Stimulated activated CD8-positive, alpha-beta memory T cell treated with anti-CD3 and anti-CD28 coated beads, Interleukin-4, amount 100 ng/mL, for 1 hour (primary cell): Measurements from ENCODE around the gene TPM2.

Experiments
- DNase-seq, 2 donors: peaks; one replicate each; pipeline ENCODE4 v3.0.0-alpha.2; 2020; ENCODE audit warnings: low read depth in 2 of 2, low spot score in 1 of 2

TPM2 gene

DNA sequence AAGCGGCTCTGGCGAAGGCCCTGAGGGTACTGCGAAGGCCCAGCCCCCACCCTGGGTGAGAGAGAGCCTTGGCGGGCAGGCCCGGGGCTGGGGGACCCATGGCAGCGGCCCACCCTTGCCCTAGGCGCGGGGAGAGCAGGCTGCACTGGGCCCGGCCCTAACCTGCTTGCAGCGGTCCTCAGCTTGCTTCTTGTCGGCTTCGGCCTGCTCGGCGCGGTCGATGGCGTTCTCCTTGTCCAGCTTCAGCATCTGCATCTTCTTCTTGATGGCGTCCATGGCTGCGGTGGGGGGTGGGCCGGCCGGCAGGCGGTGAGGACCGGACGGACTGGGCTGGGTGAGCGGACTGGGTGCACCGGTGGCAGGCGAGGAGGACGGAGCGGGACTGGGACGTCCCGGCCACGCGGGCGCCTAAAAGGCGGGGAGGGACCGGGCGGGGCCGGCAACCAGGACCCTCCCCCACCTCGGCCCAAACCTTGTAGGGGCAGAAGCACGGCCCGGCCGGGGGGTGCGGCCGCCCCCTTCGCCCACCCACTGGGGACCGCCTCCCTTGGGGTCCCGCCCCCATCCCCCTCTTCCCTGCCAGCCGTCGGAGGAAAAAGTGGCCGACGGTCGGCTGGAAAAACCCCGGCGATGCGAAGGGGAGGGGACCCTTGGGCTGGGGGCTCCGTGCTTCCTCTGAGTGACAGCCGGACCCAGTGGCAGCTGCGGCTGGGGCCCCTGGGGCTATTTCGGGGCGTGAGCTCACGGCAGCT, at the start of gene TPM2:
Gene TPM2, minus strand, starts transcription at position 384 of the 752 bp plus-strand sequence. Its CDS starts 108 bp downstream, at position 276.
- no peak for DNase-seq

DNA sequence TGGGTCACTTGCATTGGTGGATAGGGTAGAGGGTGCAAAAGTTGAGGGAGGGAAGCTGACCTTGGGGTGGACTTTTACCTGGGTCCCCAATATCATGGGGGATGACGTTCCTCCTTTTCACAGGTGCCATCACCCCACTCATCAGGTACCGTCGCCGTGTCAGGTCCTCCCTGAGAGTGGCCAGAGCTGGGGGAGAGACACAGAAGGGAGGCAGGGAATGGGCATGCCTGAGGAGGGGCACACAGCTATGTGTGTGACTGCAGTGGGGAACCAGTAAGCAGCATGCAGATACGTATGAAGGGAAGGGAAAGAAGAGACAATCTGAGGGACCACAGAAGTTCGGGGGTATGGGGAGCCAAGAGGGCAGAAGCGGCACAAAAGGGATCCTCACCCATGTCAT, 49.2 kb upstream of the TPM2 start:
- DNase-seq, result no peak

DNA sequence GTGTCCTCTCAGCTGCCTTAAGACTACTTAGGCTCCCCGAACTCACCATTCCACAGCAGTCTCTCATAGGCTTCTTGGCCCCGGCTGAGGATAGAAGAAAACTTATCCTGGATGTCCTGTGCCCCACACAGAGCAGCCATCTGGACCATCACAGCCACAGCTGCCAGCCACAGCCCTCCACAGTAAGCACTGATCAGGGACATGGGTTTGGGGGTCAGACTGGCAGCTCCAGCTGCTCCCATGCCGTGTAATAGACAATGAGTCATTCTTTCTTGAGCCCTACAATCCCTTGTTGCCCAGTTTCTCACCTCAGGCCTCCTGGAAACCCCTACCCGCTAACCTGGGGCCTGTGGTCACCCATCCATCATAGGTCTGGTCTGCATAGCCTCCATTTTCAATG, 48.5 kb upstream of the TPM2 start:
- DNase-seq, result no peak

GRCh38 chr9:35737143-35737542, 47.4 kb upstream of the TPM2 start:
- DNase-seq, result no peak

DNA sequence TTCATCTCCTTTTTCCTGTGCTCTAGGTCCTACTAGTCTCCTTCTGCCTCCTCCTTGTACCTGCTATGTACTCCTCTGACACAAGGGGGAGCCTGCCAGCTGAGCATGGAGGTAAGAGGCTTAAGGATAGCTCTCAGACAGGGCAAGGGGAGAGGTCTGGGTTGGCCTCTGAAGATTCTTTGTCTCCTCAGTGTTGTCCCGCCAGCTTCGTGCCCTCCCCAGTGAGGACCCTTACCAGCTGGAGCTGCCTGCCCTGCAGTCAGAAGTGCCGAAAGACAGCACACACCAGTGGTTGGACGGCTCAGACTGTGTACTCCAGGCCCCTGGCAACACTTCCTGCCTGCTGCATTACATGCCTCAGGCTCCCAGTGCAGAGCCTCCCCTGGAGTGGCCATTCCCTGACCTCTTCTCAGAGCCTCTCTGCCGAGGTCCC, 46.5 kb upstream of the TPM2 start:
- DNase-seq, result no peak

- DNase-seq, result no peak
Observed at GRCh38 chr9:35734096-35734495, 44.4 kb upstream of the TPM2 start.

GRCh38 chr9:35732800-35733541, 43.2 kb upstream of the TPM2 start:
- no peak for DNase-seq

GRCh38 chr9:35732185-35732799, 42.6 kb upstream of the TPM2 start, which contains the start of the genes CREB3 and TLN1:
Gene CREB3, plus strand, starts transcription at chr9:35732666. Its CDS starts 107 bp downstream, at chr9:35732773.
Gene TLN1, minus strand, starts transcription at chr9:35732195. Its CDS starts 6,501 bp downstream, at chr9:35725694.
- DNase-seq, result peak; percentile 85 to 92

GRCh38 chr9:35731415-35732184, 41.9 kb upstream of the TPM2 start:
- no peak for DNase-seq

- DNase-seq, result no peak
Observed at GRCh38 chr9:35730486-35730854, 40.7 kb upstream of the TPM2 start.

- no peak for DNase-seq
Observed at GRCh38 chr9:35729700-35730485, 40.2 kb upstream of the TPM2 start.

DNA sequence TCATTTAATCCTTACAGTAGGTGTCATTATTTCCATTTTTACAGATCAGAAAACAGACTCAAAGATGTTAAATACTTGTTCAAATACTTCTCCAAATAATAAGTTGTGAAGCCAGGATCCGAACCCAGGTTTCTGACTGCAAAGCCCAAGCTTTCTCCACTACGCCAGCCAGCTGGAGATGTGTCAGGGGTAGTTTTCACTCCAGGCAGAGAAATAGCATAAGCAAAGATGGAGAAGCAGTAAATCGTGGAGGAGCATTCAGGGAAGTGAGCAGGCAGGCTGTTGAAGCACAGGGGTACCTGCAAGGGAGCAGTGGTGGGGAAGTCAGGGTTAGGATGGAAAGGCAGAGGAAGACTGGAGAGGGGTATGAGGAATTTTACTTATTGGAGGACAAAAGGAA, 39.4 kb upstream of the TPM2 start:
- DNase-seq, result no peak

- DNase-seq, result no peak
Observed at GRCh38 chr9:35728041-35728971, 38.6 kb upstream of the TPM2 start.

DNA sequence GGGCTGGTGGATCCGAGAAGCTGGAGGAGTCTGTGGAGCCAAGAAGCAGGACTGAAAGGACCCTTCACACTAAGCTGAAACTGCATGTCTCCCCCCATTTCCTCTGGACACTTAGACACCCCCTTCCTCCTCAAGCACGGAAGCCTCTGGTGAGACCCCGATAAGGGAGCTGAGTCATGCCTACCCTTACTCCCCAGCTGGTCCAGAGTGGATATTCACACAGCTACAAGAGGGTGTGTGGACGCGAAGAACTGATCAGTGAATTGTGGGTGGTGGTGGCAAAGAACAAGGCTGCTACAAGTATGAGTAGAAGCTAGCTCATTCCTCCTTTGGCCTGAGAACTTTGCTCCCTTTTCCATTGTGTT, 37.9 kb upstream of the TPM2 start:
- no peak for DNase-seq

- DNase-seq, result no peak
Observed at GRCh38 chr9:35726931-35727330, 37.2 kb upstream of the TPM2 start.

DNA sequence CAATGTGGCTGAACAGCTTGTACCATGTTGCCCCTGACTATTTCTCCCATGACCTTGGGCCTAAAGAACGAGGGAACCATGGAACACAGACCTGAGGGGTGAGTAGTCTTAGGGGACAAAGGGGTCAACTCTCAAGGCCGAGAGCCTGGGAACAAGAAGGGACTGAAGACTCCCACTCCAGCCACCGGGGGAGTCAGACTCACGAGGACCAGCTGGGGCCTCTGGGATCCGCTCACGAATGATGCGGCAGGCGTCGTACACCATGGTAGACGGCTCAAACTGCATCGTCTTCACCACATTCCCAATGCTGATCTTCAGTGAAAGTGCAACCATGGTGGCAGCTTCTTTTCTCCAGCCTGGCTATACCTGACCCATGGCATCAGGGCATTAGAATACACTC, 35.6 kb upstream of the TPM2 start:
- DNase-seq, result no peak

- DNase-seq, result no peak
Observed at GRCh38 chr9:35723908-35724307, 34.2 kb upstream of the TPM2 start.

GRCh38 chr9:35723426-35723825, 33.7 kb upstream of the TPM2 start:
- DNase-seq, result no peak

GRCh38 chr9:35719546-35719945, 29.8 kb upstream of the TPM2 start:
- no peak for DNase-seq
